Thoracic aorta (tissue), 2 donors: ENCODE measurements around the gene STIM2. TPM values are rescaled to one million over a fixed set of nuclear protein-coding genes. Genes with fewer than 3 reads are reported as not detected.

ENCODE experiments used
- ATAC-seq: fragments of 150-250 bp; one replicate; pipeline ENCODE4 v1.8.0; 2017; ENCODE audit warnings: low read depth; ENCODE audit not compliant: insufficient number of reproducible peaks, low FRiP score
- DNase-seq: peaks from one replicate; pipeline ENCODE4 v3.0.0-alpha.2; 2020; ENCODE audit warnings: low spot score
- H3K27ac ChIP-seq, 2 donors: fragments of 200-600 bp; sonication (generic); 1 replicate in 1 of 2; 2 replicates in 1 of 2; pipeline ENCODE4 v1.5.1; 2016; ENCODE audit warnings: mild to moderate bottlenecking in 2 of 2, moderate library complexity in 2 of 2
- H3K27me3 ChIP-seq: fragments of 200-600 bp; sonication (generic); replicated peaks from 2 replicates; pipeline ENCODE4 v1.6.0; 2016; ENCODE audit warnings: mild to moderate bottlenecking; ENCODE audit not compliant: insufficient read depth
- H3K36me3 ChIP-seq: fragments of 200-600 bp; sonication (generic); one replicate; pipeline ENCODE4 v1.5.1; 2016
- H3K4me1 ChIP-seq, 2 donors: fragments of 200-600 bp; sonication (generic); 1 replicate in 1 of 2; 2 replicates in 1 of 2; pipeline versions ENCODE4 v1.5.1 to v1.6.0; 2016; ENCODE audit warnings: low read depth in 2 of 2, mild to moderate bottlenecking in 1 of 2; ENCODE audit not compliant: control insufficient read depth in 1 of 2
- H3K4me3 ChIP-seq: fragments of 200-600 bp; sonication (generic); 2 replicates; pipeline ENCODE4 v1.5.1; 2016; ENCODE audit warnings: mild to moderate bottlenecking
- H3K9me3 ChIP-seq: fragments of 200-600 bp; sonication (generic); 2 replicates; pipeline ENCODE4 v1.5.1; 2016
- CTCF ChIP-seq: fragments of 200-600 bp; sonication (generic); IDR thresholded peaks from one replicate; pipeline ENCODE4 v1.5.1; 2019; ENCODE audit warnings: antibody characterized with exemption
- total RNA-seq, 2 donors: library from RNA; depleted of rRNA; stranded (reverse); fragments of >200 nt; gene quantifications; one replicate each; pipeline versions ENCODE4 v1.1.0 to v1.2.3, GENCODE V29; 2016

The STIM2 gene
- total RNA-seq, 2 donors from 2014 or later = 14.3 to 53.3 TPM

- no peaks in the 10 kb centered on the region for H3K36me3 ChIP-seq
- H3K27me3 ChIP-seq = no peaks in the 10 kb centered on the region
- ATAC-seq (no peak), DNase-seq (no peak)
- no peaks in the 10 kb centered on the region for H3K4me1 ChIP-seq
- TF ChIP-seq CTCF = no peak
- H3K9me3 ChIP-seq = no peaks in the 10 kb centered on the region
- no peak overlapping the region for H3K27ac ChIP-seq
- no peak overlapping the region for H3K4me3 ChIP-seq
These were observed 24.1 kb upstream of the STIM2 start for GRCh38 chr4:26836539-26836938.

- no peak for TF ChIP-seq CTCF
- DNase-seq (no peak), ATAC-seq (no peak)
- H3K27me3 ChIP-seq = no peaks in the 10 kb centered on the region
- no peak overlapping the region for H3K4me3 ChIP-seq
- no peaks in the 10 kb centered on the region for H3K36me3 ChIP-seq
- H3K4me1 ChIP-seq = no peaks in the 10 kb centered on the region
- H3K27ac ChIP-seq = no peak overlapping the region
- no peaks in the 10 kb centered on the region for H3K9me3 ChIP-seq
These were observed 22.4 kb upstream of the STIM2 start for GRCh38 chr4:26837993-26838842.

GRCh38 chr4:26839016-26839415 lies 21.6 kb upstream of the STIM2 start:
- H3K4me1 ChIP-seq = no peaks in the 10 kb centered on the region
- H3K27me3 ChIP-seq = no peaks in the 10 kb centered on the region
- no peak for TF ChIP-seq CTCF
- H3K27ac ChIP-seq = no peak overlapping the region
- ATAC-seq (no peak), DNase-seq (no peak)
- no peaks in the 10 kb centered on the region for H3K9me3 ChIP-seq
- H3K36me3 ChIP-seq = no peaks in the 10 kb centered on the region
- H3K4me3 ChIP-seq = no peak overlapping the region

GRCh38 chr4:26839534-26839951 lies 21.1 kb upstream of the STIM2 start:
- ATAC-seq (no peak), DNase-seq (no peak)
- Histone ChIP-seq H3K27me3 (no peaks in the 10 kb centered on the region), H3K36me3 (no peaks in the 10 kb centered on the region), H3K4me3 (no peak overlapping the region), H3K4me1 (no peaks in the 10 kb centered on the region), H3K27ac (no peak overlapping the region), H3K9me3 (no peaks in the 10 kb centered on the region)
- TF ChIP-seq CTCF = no peak

- ATAC-seq (no peak), DNase-seq (no peak)
- Histone ChIP-seq H3K9me3 (no peaks in the 10 kb centered on the region), H3K4me3 (no peak overlapping the region), H3K27ac (no peak overlapping the region), H3K27me3 (no peaks in the 10 kb centered on the region), H3K4me1 (no peaks in the 10 kb centered on the region), H3K36me3 (no peaks in the 10 kb centered on the region)
- TF ChIP-seq CTCF = no peak
These were observed 19.9 kb upstream of the STIM2 start for GRCh38 chr4:26840786-26841185.
